Left cardiac atrium (tissue), 4 donors: ENCODE results near the gene SLC7A7. TPM values are rescaled to one million over a fixed set of nuclear protein-coding genes. Genes with fewer than 3 reads are reported as not detected.
A peak's percentile ranks its signal among the peaks of the same experiment; 100 is the strongest.
"Not testable (repeated sequence)": the region's sequence is repeated elsewhere in the genome, so short reads cannot be mapped to it uniquely, and the experiment has no call there.

Source experiments
- ATAC-seq, 2 donors: fragments of 200-7000 bp; cut with Tn5 transposase; one replicate each; pipeline ENCODE4 v1.9.1; 2020; ENCODE audit warnings: mild to moderate bottlenecking in 2 of 2, moderate library complexity in 2 of 2
- DNase-seq: peaks from one replicate; pipeline ENCODE4 v3.0.0-alpha.2; 2020
- intact Hi-C, 2 donors: fragments of 100-400 bp; cut with DNase I; formaldehyde crosslinking; loops; one replicate each; pipeline versions ENCODE4 v1.14.1 to v1.15.1; 2022 to 2023
- total RNA-seq, 2 donors: library from RNA; stranded (reverse); fragmentation: NEBNext Ultra II Directional; extraction: Animal tissue kit (Norgen Biotek cat#: 25700); gene quantifications; one replicate each; pipeline ENCODE4 v1.2.1, GENCODE V29; 2021
- donor health status: DM: no; HTN: yes; CAD: no.
- donor health status: DM: no; HTN: yes; CAD: no; lungs with severe emphysema.
- donor health status: DM: yes; HTN: yes; CAD: no.
- donor health status: Dilated cardiomyopathy.

SLC7A7 gene
- total RNA-seq, 2 donors from 2014 or later: 8.2 to 12.0 TPM

DNA sequence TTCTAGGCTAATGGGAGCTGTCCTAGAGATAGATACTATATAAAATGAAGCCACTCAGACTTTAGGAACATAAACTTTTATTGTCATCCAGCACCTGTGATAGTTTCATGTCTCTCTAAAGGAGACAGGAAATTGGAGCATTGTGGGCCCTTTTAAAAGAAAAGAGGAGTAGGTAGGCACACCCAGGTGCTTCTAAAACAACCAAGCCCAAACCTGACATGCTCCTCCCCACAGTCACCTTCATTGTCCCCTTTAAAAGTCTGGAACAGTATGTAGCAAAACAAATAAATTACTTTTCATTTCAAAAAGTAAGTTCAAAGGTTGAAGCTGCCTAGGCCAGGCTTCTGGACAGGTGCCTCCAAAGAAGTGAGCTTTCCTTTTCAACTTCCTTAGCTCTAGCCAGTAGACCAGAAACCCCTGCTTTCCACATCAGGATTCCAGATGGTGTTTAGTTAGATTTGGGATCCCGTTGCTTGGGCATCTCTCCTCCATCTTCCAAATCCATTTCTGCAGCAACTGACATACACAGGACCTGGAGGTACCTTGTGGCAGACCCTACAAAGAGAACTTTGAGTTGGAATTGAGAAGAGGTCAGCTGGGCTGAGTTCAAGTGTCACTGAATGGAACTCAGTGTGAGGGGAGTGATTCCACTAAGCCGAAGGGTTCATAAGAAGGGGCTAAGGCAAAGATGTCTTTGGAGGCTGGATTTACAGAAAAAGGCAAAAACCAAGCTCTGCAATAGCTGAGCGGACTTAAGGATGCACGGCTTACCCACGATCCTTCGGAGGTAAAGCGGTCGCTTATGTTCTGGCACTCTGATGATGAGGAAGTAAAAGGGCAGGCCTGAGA is 41.8 kb downstream of the SLC7A7 start:
- intact Hi-C loops: no loop called here
- DNase-seq (no peak), ATAC-seq (no peak)

DNA sequence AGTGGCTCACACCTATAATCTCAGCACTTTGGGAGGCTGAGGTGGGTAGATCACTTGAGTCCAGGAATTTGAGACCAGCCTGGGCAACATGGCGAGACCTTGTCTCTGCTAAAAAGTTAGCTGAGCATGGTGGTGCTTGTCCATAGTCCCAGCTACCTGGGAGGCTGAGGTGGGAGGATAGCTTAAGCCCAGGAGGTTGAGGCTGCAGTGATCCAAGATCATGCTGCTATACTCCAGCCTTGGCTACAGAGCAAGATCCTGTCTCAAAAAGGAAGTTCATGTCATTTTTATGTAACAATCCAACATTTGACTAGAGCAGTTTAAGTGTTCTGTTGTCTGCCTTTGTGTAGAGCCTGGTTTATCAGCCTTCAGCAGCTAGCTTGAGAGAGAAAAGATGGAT is 42.5 kb downstream of the SLC7A7 start:
- ATAC-seq: no peak
- intact Hi-C loops: no loop called here

DNA sequence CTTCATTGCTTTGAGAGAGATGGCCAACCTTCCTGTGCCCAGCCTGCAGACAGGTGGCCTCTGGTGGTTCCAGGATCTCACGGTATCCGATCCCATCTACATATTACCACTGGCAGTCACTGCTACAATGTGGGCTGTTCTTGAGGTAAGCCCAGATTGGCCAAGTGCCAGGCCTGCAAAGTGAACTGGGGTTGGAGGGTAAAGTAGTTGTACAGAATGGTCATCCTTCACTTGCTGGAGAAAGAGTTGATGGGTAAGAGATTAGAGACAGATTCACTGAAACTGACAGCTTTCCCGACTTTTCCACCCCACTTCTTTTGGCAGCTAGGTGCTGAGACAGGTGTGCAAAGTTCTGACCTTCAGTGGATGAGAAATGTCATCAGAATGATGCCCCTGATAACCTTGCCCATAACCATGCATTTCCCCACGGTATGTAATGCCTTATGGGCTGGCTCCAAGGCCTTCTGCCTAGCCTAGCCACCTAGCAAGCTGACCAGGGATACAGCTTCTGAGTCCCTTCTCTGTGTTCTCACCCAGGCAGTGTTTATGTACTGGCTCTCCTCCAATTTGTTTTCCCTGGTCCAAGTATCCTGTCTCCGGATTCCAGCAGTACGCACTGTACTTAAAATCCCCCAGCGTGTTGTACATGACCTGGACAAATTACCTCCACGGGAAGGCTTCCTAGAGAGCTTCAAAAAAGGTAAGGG is 44.6 kb downstream of the SLC7A7 start:
- ATAC-seq: no peak
- intact Hi-C loops: no loop called here
- no peak for DNase-seq

More for the DNA sequence above, 42.5 kb downstream of the SLC7A7 start:
- no peak for DNase-seq

DNA sequence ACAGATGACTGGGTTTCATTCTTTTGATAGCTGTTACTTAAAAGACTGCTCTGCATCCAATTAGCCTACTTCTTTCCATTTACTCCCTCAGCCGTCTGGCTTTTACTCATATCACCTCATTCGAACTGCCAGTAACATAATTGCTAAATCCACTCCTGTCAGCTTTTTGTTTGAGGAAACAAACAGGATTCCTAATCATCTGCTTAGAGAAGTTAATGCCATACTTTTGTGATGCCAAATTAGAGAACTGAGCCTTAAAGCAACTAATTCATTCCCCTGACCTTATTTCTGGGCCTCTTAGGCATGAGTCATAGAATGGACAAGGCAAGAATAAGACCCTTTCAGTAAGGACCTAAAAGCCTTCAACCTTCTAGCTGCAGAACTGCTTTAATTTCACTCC is 45.9 kb downstream of the SLC7A7 start:
- intact Hi-C loops: no loop called here

DNA sequence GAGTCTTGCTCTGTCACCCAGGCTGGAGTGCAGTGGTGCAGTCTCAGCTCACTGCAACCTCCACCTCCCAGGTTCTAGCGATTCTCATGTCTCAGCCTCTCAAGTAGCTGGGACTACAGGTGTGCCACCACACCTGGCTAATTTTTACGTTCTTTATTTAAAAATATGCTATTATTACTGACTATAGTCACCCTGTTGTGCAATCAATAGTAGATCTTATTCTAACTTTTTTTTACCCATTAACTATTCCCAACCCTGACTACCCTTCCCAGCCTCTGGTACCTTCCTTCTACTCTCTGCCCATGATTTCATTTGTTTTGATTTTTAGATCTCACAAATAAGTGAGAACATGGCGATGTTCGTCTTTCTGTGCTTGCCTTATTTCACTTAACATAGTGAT is 46.3 kb downstream of the SLC7A7 start:
- intact Hi-C loops: no loop called here
- DNase-seq: no peak
- ATAC-seq: no peak

More for the DNA sequence above, 45.9 kb downstream of the SLC7A7 start:
- ATAC-seq: no peak
- DNase-seq: no peak

DNA sequence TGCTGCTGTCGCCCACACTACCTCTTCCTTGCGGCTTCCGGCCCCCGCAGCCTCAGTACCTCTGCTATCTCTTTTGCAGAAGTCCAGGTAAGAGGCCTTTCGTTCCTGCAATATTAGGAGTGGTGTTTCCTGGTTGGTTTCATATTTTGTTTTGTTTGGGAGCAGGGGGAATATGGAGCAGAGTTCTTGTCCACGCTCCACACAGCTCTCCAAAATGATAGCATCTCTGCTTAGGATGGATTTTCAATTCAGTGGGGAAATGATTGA is 48.0 kb downstream of the SLC7A7 start:
- no peak for ATAC-seq
- intact Hi-C loops: no loop called here
- no peak for DNase-seq

DNA sequence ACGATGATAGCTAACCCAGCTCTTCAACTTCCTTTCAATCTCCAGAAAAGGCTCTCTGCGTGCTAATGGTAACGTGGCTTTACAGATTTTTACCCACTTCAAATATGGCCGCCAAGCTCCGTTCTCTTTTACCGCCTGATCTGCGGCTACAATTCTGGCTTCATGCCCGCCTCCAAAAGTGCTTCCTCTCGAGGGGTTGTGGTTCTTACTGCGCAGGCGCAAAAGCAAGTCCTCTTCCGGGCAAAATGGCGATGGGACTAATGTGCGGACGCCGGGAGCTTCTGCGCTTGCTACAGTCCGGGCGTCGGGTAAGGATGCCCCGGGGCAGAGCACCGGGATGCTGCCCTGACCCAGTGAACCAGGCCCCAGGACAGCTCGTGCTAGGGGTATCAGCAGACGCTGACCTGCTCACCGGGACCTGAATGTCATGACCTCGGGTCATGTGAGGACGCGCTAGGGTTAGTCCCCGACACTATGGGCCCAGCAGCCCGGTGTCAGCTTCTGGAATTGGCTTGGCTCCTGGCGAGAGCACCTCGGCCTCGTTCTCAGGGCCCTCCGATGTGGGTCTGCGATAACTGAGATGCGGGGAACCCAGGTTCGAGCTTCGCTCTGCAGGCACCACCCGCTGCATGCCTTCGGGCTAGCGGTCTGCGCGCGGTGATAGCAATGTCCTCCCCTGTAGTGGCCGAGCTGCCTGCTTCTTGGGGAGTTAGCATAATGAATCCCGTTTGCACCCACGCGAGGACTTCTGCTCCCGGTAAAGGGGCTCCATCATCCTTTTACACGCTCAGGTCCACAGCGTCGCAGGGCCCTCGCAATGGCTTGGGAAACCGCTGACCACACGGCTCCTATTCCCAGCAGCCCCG is 48.5 kb downstream of the SLC7A7 start, which contains the start of gene OXA1L:
Gene OXA1L, plus strand, starts transcription at position 232 of the 866 bp plus-strand sequence. Its CDS starts 14 bp downstream, at position 246.
- intact Hi-C loops: no loop called here
- ATAC-seq (peak; percentile 94 to 96), DNase-seq (peak; percentile 99)

DNA sequence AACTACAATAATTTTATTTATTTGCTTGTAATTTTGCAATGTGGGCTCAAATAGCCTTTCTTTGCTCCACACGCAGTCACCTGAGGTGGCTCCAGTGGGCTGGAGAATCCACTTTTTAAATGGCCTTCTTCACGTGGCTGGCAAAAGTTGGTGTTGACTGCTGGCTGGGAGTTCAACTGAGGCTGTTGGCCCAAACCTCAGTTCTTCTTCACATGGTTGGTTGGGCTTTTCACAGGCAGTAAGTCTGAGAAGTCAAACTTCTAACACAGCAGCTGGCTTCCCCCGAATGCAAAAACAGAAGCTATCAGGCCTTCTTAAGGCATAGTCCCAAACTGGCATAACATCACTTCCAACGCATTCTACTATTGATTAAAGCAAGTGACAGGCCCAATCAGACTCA is 50.9 kb downstream of the SLC7A7 start:
- ATAC-seq (no peak), DNase-seq (no peak)
- intact Hi-C loops: no loop called here

DNA sequence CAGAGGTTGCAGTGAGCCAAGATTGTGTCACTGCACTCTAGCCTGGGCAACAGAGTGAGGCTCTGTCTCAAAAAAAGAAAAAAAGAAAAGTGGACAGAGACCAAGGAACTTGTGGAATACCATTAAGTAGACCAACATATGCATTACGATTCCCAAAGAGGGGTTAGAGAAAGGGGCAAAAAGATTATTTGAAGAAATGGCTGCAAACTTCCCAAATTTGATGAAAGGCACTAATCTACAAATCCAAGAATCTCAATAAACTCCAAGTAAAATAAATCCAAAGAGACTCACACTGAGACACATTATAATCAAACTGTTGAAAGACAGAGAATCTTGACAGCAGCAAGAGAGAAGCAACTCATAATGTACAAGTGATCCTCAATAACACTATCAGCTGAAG is 53.5 kb downstream of the SLC7A7 start:
- no peak for ATAC-seq
- intact Hi-C loops: no loop called here
- no peak for DNase-seq

DNA sequence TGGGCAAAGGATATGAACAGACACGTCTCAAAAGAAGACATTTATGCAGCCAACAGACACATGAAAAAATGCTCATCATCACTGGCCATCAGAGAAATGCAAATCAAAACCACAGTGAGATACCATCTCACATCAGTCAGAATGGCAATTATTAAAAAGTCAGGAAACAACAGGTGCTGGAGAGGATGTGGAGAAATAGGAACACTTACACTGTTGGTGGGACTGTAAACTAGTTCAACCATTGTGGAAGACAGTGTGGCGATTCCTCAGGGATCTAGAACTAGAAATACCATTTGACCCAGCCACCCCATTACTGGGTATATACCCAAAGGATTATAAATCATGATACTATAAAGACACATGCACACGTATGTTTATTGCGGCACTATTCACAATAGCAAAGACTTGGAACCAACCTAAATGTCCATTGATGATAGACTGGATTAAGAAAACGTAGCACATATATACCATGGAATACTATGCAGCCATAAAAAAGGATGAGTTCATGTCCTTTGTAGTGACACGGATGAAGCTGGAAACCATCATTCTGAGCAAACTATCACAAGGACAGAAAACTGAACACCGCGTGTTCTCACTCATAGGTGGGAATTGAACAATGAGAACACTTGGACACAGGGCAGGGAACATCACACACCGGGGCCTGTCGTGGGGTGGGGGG is 57.1 kb downstream of the SLC7A7 start:
- ATAC-seq, intact Hi-C loops, DNase-seq: not testable (repeated sequence)

DNA sequence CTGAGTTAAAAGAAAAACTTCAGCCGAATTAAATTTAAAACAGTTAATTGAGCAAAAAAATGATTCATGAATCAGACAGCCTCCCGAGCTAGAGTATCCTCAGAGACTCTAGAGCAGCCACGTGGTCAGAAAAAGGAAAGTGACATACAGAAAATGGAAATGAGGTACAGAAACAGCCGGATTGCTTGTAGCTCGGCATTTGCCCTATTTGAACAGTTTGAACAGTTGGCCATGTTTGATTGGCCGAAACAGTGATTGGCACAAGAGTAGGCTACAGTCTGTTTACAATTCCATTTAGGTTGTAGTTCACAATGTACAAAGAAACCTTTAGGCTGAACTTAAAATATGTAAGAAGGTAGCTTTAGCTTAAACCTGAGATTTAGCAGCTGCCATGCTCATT is 61.6 kb downstream of the SLC7A7 start:
- intact Hi-C loops: no loop called here
- ATAC-seq (no peak), DNase-seq (no peak)

DNA sequence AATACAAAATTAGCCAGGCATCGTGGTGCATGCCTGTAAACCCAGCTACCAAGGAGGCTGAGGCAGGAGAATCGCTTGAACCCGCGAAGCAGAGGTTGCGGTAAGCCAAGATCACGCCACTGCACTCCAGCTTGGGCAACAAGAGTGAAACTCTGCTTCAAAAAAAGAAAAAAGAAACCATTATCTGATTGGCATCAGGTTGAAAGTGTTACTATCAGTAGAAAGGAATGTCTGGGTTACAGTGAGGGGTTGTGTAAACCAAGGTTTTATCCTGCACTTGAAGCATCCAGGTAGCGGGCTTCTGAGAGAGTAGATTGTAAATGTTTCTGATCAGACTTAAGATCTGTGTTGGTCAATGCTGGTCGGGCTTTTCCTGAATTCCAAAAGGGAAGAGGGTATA is 62.8 kb downstream of the SLC7A7 start:
- no peak for ATAC-seq
- intact Hi-C loops: no loop called here

DNA sequence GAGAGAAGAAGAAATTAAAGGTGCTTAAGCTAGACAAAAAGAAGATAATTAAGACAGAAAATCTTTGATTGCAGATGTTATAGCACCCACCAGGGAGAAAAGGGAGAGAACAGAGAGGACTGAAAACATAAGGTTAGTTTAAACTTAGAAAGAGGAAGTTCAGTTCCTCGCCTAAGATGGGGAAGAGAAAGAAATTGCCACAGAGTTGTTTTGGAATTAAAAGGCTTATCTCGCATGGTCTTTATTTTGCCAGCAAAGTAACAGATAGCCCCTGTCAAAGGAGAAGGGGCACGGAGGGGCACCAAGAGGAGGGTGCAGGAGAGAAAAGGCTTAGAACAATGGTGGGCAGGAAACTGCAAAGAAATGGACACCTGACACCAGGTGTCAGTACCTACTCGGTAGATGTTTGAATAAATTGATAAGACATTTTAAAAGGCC is 66.6 kb downstream of the SLC7A7 start:
- intact Hi-C loops: no loop called here
- no peak for ATAC-seq
- DNase-seq: no peak

More for the DNA sequence above, 62.8 kb downstream of the SLC7A7 start:
- no peak for DNase-seq

DNA sequence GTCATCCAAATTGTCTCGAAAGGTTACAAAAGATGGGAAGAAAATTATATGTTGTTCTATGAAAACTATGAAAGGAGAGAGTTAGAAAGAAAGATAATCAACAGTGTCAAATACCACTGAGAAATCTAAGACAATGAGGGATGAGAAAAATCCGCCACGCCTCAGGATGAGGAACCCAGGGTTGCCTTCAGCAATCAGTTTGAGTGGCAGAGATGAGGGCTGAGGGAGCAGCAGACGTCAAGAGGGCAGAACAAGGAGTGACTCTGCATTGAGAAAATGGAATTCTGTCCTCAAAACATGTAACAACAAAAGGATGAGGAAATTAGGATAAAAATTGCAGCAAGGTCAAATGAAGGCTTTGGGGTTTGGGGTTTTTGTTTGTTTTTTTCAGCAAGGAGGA is 67.0 kb downstream of the SLC7A7 start:
- DNase-seq (no peak), ATAC-seq (no peak)
- intact Hi-C loops: no loop called here

DNA sequence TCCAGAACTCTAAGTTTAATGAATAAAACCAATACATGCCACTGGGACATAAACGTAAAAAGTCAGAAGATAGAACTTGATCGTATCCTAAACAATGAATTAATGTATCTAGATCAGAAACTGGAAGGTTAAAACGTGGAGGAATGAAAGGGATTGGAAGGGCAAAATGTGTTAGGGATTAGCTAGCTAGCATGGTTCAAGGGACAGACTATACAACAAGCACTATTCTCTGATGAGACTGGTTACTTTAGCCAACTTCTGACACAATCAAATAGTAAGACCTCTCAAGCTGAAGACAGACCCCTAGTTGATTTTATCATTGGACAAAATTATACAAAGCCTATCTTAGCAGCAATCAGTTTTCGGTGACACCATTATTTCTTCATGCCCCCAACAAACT is 67.5 kb downstream of the SLC7A7 start:
- DNase-seq (no peak), ATAC-seq (no peak)
- intact Hi-C loops: no loop called here

DNA sequence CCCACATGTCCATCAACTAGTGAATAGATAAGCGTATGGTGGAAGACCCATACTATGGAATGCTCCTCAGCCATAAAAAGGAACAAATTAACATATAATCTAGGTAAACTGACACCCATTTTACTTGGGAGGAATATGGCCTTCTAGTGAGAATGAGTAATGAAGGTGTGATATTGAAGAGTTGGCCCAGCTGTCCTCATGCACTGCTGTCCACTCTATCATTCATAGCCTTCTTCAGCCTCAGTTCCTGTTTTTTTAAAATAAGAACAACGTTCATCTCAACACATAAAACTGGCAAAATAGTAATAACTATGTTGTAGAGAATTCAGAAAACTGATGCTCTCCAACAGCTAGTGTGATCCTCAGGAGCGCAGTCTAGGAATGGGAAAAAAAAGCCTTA is 75.2 kb downstream of the SLC7A7 start:
- ATAC-seq (no peak), DNase-seq (no peak)
- intact Hi-C loops: no loop called here

DNA sequence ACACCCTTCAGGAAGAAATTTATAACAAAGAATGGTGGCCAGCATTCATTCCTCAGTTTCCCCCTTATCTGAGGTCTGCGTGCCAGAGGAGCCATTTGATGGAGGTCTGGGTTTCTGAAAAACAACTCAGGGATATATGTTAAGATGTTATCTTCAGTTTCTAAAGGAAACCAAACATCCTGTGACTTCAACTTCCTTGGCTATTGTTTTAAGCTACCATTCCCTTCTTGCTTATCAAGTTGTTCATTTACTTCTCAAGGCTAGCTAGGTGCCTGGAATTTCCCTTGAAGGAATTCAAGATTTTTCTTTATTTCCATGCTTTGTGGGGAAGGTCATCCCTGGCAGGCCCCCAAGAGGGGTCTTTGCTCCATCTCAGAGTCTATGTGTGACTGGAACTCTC is 75.8 kb downstream of the SLC7A7 start:
- intact Hi-C loops: no loop called here
- no peak for ATAC-seq
- no peak for DNase-seq

DNA sequence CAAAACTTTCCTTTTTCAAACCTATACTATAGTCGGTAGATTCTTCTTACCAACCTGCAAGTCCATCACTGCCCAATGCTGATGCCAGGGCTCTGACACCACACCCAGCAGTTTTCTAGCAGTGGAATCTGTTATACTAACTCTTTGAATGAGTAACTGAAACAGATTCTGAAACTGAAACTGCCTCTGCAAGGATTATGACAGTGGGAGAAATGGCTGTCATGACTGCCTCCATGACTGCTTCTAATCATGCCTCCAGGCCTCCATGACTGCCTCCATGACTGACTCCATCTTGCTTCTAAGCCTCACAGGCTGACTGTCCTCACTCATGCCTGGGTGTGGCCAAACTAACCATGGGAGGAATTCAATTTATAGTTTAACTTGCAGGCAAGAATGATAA is 78.2 kb downstream of the SLC7A7 start:
- intact Hi-C loops: no loop called here
- ATAC-seq: no peak
- DNase-seq: no peak

DNA sequence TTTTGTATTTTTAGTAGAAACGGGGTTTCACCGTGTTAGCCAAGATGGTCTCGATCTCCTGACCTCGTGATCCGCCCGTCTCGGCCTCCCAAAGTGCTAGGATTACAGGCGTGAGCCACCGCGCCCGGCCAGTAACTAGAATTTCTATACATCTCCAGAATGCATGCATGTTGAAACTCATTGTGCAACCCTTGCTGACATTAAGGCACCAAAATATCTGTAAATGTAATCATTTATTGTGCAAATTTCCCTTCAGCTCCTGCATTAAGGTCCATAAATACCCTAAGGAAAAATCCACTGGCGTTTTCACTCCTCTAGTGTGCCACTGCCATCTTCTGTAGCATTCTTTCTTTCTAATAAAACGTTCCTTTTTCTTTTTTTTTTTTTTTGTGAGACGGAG is 78.9 kb downstream of the SLC7A7 start:
- intact Hi-C loops, DNase-seq, ATAC-seq: not testable (repeated sequence)
